ENCODE results near the gene DNAJA1.

DNAJA1 gene

GRCh38 chr9:33029231-33029786, 4.2 kb downstream of the DNAJA1 start:
- peak; percentile 87 for DNase-seq (ENCODE audit: low read depth)

GRCh38 chr9:33030285-33030684, 5.2 kb downstream of the DNAJA1 start:
- no peak for DNase-seq (ENCODE audit: low read depth)

- DNase-seq (ENCODE audit: low read depth), result no peak
These were observed 7.2 kb downstream of the DNAJA1 start for GRCh38 chr9:33032292-33032691.

GRCh38 chr9:33032865-33033264, 7.8 kb downstream of the DNAJA1 start:
- no peak for DNase-seq (ENCODE audit: low read depth)

- DNase-seq (ENCODE audit: low read depth), result no peak
These were observed 15.8 kb downstream of the DNAJA1 start for GRCh38 chr9:33040792-33041431.

- DNase-seq (ENCODE audit: low read depth), result peak; percentile 33
These were observed 16.5 kb downstream of the DNAJA1 start for GRCh38 chr9:33041432-33042188.

GRCh38 chr9:33042473-33042872, 17.4 kb downstream of the DNAJA1 start:
- DNase-seq (ENCODE audit: low read depth), result no peak

- DNase-seq (ENCODE audit: low read depth), result no peak
These were observed 18.6 kb downstream of the DNAJA1 start for GRCh38 chr9:33043671-33044070.

GRCh38 chr9:33044162-33044673, 19.1 kb downstream of the DNAJA1 start:
- peak; percentile 94 for DNase-seq (ENCODE audit: low read depth)

GRCh38 chr9:33044677-33045282, 19.7 kb downstream of the DNAJA1 start:
- peak; percentile 31 for DNase-seq (ENCODE audit: low read depth)

GRCh38 chr9:33046061-33046460, 21.0 kb downstream of the DNAJA1 start:
- DNase-seq (ENCODE audit: low read depth), result no peak

- DNase-seq (ENCODE audit: low read depth), result no peak
These were observed 23.0 kb downstream of the DNAJA1 start for GRCh38 chr9:33048054-33048465.

- DNase-seq (ENCODE audit: low read depth), result no peak
These were observed 24.7 kb downstream of the DNAJA1 start for GRCh38 chr9:33049680-33050361.

GRCh38 chr9:33051144-33051543, 26.1 kb downstream of the DNAJA1 start:
- no peak for DNase-seq (ENCODE audit: low read depth)

GRCh38 chr9:33065157-33066076, 40.3 kb downstream of the DNAJA1 start:
- no peak for DNase-seq (ENCODE audit: low read depth)

- no peak for DNase-seq (ENCODE audit: low read depth)
These were observed 43.9 kb downstream of the DNAJA1 start for GRCh38 chr9:33068991-33069390.

- DNase-seq (ENCODE audit: low read depth), result peak; percentile 97
These were observed 51.3 kb downstream of the DNAJA1 start, which contains the start of gene SMU1 for GRCh38 chr9:33076046-33077004. TSS of gene SMU1 (minus strand) at chr9:33076674. CDS start at chr9:33076608, 66 bp downstream.

GRCh38 chr9:33080534-33080933, 55.5 kb downstream of the DNAJA1 start:
- no peak for DNase-seq (ENCODE audit: low read depth)

GRCh38 chr9:33081128-33081851, 56.2 kb downstream of the DNAJA1 start:
- peak; percentile 84 for DNase-seq (ENCODE audit: low read depth)

Data from iris pigment epithelial cell (primary cell).